ENCODE results near the gene ASXL1. TPM values are rescaled to one million over a fixed set of nuclear protein-coding genes. Genes with fewer than 3 reads are reported as not detected.

Gene ASXL1
- total and polyA plus RNA-seq, 9 of the 15 experiments (the other 6 are each of a cell fraction or from before 2014, with no cell fraction given): 6.5 to 65.3 (median 32.3) TPM

DNA sequence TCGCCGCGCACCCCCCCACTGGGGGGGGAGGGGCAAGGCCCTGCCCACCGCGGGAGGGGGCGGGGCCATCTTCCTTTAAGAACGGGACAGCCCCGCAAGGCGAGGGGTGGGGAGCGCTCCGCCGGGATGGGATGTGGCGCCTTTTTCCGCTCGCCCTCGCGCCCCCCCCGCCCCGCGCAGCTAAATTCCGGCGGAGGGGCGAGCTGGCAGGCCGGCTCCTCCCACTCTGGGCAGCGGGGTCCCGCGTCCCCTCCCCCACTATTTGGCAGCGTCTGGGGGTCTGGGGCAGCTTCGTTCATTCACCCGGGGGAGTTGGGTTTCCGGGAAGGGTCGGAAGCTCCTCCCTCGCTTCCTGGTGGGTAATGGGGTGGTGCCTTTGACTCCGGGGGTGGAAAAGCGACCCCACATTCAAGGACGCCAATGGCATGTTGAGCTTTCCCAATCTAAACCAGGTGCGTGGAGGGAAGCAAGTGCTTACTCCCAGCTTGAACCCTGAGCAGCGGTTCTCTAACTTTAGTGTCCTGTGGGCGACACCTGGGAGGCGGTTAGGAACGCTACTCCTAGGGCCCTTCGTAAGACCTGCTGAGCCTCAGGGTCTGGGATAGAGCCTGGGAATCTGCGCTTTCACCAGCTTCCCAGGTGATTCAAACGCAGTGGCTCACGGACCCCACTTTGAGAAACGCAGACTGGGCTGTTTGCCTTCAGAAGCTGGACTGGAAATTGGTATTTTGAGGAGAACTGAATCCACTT lies 927 bp downstream of the ASXL1 start:
- Histone ChIP-seq H3K27ac (ENCODE audit: extremely low read depth, low read depth, low read length) (peak overlapping the region; percentile 99), H3K9me3 (replicated peaks; ENCODE audit: control insufficient read depth, insufficient read depth, low read depth, low read length) (no peaks in the 10 kb centered on the region), H3K4me2 (ENCODE audit: insufficient read depth, low read length) (peak overlapping the region; percentile 99), H3K36me3 (ENCODE audit: control insufficient read depth, insufficient read depth, low read length) (peaks cover 19% of the 10 kb centered on the region; the same call in 2 of the 3 replicates), H3K9me1 (ENCODE audit: control insufficient read depth, insufficient read depth, low read length) (peaks cover 3% of the 10 kb centered on the region), H4K20me1 (replicated peaks; ENCODE audit: control insufficient read depth, insufficient read depth, low read length) (peaks cover 29% of the 10 kb centered on the region), H3K4me1 (replicated peaks in 1 of 2; ENCODE audit: control insufficient read depth in 2 of 2, insufficient read depth in 2 of 2, low read length in 2 of 2) (peaks cover 17 to 33% of the 10 kb centered on the region in 2 experiments), H3K27me3 (ENCODE audit: control insufficient read depth in 2 of 2, insufficient read depth in 2 of 2, low read length in 2 of 2) (no peaks in the 10 kb centered on the region), H2AFZ (ENCODE audit: low read depth, low read length) (peak overlapping the region; percentile 67), H3K79me2 (ENCODE audit: control insufficient read depth, insufficient read depth, low read length) (peaks cover 58% of the 10 kb centered on the region), H3K4me3 (peak overlapping the region; percentile 96), H3K9ac (ENCODE audit: insufficient read depth in 1 of 2, low read depth in 2 of 2, low read length in 2 of 2) (peak overlapping the region; percentile 94 to 98)
- in situ Hi-C loops (cut with MboI): no loop called here
- WGBS (ENCODE audit: insufficient coverage, low coverage, missing lambda C conversion rate): 2% methylated on average over 26 of the region's 46 CpGs
- no TSS peak for BruUV-seq (replicated peaks)
- intact Hi-C loops (cut with micrococcal nuclease): loop anchor here (2.0 to 10.0 kb wide), 4 partner anchors 38 to 223 kb away; partner anchors contain the start of genes PLAGL2 and POFUT1
- FAIRE-seq (no peak), ATAC-seq (peak; percentile 63), DNase-seq (ENCODE audit: extremely low read depth in 1 of 4, low spot score in 3 of 4) (peak; percentile 88 to 92 (median 92))
- ChIA-PET POLR2A (interaction anchor here (0.6 to 2.2 kb wide), 17 partner anchors 8 to 220 kb away, joined by 3 to 16 read pairs (median 4); no protein-coding TSS in a partner anchor), CTCF (ENCODE audit: low intra/inter-chr PET ratio) (interaction anchor here (0.7 kb wide), 1 partner anchor 9 kb away, joined by 3 read pairs; no protein-coding TSS in a partner anchor)
- TF ChIP-seq PHTF2 (CRISPR knock-in tag; IDR thresholded peaks at IDR 0.05) (no peak), KLF13 (tag; IDR thresholded peaks at IDR 0.05; ENCODE audit: borderline replicate concordance, low read depth) (0 out of 2 replicates have a peak, but pooled peaks have one; percentile 11), NUFIP1 (IDR thresholded peaks at IDR 0.05; ENCODE audit: partially characterized antibody) (no peak), E2F8 (IDR thresholded peaks at IDR 0.05; ENCODE audit: low read depth, partially characterized antibody) (no peak), ETV6 (IDR thresholded peaks at IDR 0.05; ENCODE audit: borderline replicate concordance in 1 of 2, low read depth in 2 of 2, low read length in 1 of 2) (0 out of 4 replicates have a peak, but pooled peaks of 1 of the 2 experiments have one; percentile 16), ETV6 (CRISPR knock-in tag; IDR thresholded peaks at IDR 0.05; ENCODE audit: borderline replicate concordance) (no peak)
- TF ChIP-seq, protein P1, sequence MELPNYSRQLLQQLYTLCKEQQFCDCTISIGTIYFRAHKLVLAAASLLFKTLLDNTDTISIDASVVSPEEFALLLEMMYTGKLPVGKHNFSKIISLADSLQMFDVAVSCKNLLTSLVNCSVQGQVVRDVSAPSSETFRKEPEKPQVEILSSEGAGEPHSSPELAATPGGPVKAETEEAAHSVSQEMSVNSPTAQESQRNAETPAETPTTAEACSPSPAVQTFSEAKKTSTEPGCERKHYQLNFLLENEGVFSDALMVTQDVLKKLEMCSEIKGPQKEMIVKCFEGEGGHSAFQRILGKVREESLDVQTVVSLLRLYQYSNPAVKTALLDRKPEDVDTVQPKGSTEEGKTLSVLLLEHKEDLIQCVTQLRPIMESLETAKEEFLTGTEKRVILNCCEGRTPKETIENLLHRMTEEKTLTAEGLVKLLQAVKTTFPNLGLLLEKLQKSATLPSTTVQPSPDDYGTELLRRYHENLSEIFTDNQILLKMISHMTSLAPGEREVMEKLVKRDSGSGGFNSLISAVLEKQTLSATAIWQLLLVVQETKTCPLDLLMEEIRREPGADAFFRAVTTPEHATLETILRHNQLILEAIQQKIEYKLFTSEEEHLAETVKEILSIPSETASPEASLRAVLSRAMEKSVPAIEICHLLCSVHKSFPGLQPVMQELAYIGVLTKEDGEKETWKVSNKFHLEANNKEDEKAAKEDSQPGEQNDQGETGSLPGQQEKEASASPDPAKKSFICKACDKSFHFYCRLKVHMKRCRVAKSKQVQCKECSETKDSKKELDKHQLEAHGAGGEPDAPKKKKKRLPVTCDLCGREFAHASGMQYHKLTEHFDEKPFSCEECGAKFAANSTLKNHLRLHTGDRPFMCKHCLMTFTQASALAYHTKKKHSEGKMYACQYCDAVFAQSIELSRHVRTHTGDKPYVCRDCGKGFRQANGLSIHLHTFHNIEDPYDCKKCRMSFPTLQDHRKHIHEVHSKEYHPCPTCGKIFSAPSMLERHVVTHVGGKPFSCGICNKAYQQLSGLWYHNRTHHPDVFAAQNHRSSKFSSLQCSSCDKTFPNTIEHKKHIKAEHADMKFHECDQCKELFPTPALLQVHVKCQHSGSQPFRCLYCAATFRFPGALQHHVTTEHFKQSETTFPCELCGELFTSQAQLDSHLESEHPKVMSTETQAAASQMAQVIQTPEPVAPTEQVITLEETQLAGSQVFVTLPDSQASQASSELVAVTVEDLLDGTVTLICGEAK (IDR thresholded peaks at IDR 0.05): peak; percentile 41; the same call in 1 of the 2 replicates
- TF ChIP-seq, protein P1 (CRISPR knock-in tag; IDR thresholded peaks at IDR 0.05): no peak
